GDM1 (cell line): Measurements from ENCODE around the gene ABCB8.
A peak's percentile ranks its signal among the peaks of the same experiment; 100 is the strongest.
"Not testable (repeated sequence)": the region's sequence is repeated elsewhere in the genome, so short reads cannot be mapped to it uniquely, and the experiment has no call there.

Experiments
- DNase-seq: peaks from one replicate; lab custom pipeline; 2025; lab: John Stamatoyannopoulos, UW

ABCB8 gene

GRCh38 chr7:151014950-151015349 is 13.3 kb upstream of the ABCB8 start:
- DNase-seq = no peak

GRCh38 chr7:151015967-151016366 is 12.3 kb upstream of the ABCB8 start:
- no peak for DNase-seq

- DNase-seq = no peak
Observed at GRCh38 chr7:151016505-151016904, 11.7 kb upstream of the ABCB8 start.

- DNase-seq = no peak
Observed at GRCh38 chr7:151016942-151017341, 11.3 kb upstream of the ABCB8 start.

GRCh38 chr7:151017370-151017952 is 10.8 kb upstream of the ABCB8 start:
- DNase-seq = no peak

GRCh38 chr7:151017953-151018420 is 10.3 kb upstream of the ABCB8 start:
- peak; percentile 48 for DNase-seq

- DNase-seq = no peak
Observed at GRCh38 chr7:151018421-151019129, 9.7 kb upstream of the ABCB8 start.

GRCh38 chr7:151019130-151019447 is 9.2 kb upstream of the ABCB8 start:
- DNase-seq = no peak

GRCh38 chr7:151020231-151020630 is 8.0 kb upstream of the ABCB8 start:
- no peak for DNase-seq

- DNase-seq = no peak
Observed at GRCh38 chr7:151023232-151023631, 5.0 kb upstream of the ABCB8 start.

- DNase-seq = no peak
Observed at GRCh38 chr7:151024435-151025056, 3.7 kb upstream of the ABCB8 start, which contains the start of gene ATG9B. Gene ATG9B, minus strand, starts transcription at chr7:151024494. Its CDS starts 71 bp downstream, at chr7:151024423.

- DNase-seq = no peak
Observed at GRCh38 chr7:151025924-151026671, 2.2 kb upstream of the ABCB8 start.

GRCh38 chr7:151026771-151027727 is 1.2 kb upstream of the ABCB8 start:
- DNase-seq = not testable (repeated sequence)

- not testable (repeated sequence) for DNase-seq
Observed at GRCh38 chr7:151027728-151028130, 521 bp upstream of the ABCB8 start.

- no peak for DNase-seq
Observed at GRCh38 chr7:151028948-151029501, 775 bp downstream of the ABCB8 start.

- DNase-seq = no peak
Observed at GRCh38 chr7:151031011-151031410, 2.8 kb downstream of the ABCB8 start.

- no peak for DNase-seq
Observed at GRCh38 chr7:151032936-151033863, 5.0 kb downstream of the ABCB8 start.

GRCh38 chr7:151033864-151034249 is 5.6 kb downstream of the ABCB8 start:
- no peak for DNase-seq

- DNase-seq = no peak
Observed at GRCh38 chr7:151034312-151035025, 6.2 kb downstream of the ABCB8 start.
